GM12874 (cell line): ENCODE results near the gene IZUMO1R.

Experiments
- CTCF ChIP-seq: IDR thresholded peaks from 2 replicates; pipeline ENCODE4 v1.5.1; 2011; ENCODE audit warnings: low read depth, mild to moderate bottlenecking, control low read depth, low read length, moderate library complexity; ENCODE audit not compliant: insufficient read depth

Gene IZUMO1R

GRCh38 chr11:94303966-94304958 lies at the start of gene IZUMO1R:
Gene IZUMO1R, plus strand, starts transcription at chr11:94304580. Its CDS starts 1,057 bp downstream, at chr11:94305637.
- TF ChIP-seq CTCF = no peak

DNA sequence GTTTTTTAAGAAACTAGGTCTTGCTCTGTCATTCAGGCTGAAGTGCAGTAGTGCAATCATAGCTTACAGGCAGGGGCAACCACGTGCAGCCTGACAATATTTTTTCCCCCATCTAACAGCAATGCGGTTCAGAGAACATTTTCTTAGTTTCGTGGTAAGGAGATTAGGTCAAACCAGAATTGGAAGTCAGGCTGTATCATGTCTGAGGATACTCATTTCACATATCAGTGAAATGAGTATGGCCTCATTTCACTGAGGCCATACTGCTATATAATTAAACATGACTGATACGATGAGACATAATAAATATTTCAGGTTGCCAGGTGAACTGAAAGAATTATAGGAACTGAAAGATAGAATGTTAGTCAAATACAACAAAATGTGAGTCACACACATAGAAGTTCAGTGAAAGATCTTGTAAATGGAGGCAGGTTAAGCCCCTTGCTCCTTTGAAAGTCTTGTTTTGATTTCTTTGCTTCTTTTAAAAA lies 32.5 kb upstream of the IZUMO1R start:
- TF ChIP-seq CTCF = no peak

DNA sequence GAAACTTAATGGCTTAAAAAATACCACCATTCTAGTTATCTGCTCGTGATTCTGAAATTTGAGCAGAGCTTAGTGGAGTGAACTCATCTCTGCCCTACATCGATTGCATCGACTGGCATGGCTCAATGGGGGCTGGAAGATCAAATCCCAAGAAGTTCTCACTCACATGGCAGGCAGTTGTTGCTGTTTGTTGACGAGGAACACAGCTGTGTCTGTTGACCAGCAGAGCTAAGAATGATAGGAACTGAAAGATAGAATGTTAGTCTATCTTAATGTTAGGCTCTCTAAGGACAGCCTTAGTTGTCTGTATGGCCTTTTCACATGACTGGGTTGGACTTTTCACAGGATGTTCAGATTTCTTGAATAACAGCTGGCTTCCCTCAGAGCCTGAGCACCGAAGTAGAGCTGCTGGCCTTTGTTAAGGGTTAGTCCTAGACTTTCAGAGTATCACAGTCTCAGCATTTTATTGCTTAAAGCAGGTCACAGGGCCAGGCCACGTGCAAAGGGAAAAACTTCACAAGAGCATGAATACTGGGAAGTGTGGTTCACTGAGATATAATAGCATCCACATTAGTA lies 31.6 kb upstream of the IZUMO1R start:
- TF ChIP-seq CTCF = no peak

DNA sequence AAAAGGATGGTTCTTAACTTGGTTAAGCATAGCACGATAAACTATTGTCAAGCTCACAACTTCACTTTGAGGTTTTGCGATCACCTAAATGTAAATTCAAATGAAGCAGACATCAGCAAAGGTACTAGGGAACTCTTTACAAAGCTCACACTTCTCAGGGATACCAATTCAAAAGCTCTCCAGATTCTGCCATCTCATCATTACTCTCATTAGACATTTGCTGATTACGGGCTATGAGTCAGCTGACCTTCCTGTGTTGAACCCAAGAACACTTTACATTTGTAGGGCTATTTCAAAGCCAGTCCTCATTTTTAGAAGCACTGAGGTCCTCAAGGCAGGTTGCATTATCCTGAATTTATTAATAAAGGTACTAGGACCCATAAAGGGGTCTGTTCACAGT lies 28.4 kb upstream of the IZUMO1R start:
- no peak for TF ChIP-seq CTCF

DNA sequence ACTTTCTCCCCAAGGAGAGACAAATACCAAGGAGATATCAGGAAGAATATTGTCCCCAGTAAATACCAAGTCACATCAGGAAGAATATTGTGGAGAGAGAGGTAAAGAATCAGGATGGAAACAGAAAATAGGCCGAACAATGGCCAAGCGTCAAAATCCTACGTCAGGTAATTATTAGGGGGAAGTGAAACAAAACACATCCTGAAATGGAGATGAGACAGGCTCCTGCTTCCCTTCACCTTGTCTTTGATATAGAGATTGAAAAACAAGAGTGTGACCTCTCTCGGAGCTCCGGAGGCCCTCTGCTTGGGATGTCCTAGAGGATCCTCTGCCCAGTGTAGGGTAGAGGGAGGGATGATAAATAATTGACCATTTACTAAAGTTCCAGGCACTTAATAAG lies 27.4 kb upstream of the IZUMO1R start:
- no peak for TF ChIP-seq CTCF

GRCh38 chr11:94279996-94280395 lies 24.4 kb upstream of the IZUMO1R start:
- TF ChIP-seq CTCF = no peak

DNA sequence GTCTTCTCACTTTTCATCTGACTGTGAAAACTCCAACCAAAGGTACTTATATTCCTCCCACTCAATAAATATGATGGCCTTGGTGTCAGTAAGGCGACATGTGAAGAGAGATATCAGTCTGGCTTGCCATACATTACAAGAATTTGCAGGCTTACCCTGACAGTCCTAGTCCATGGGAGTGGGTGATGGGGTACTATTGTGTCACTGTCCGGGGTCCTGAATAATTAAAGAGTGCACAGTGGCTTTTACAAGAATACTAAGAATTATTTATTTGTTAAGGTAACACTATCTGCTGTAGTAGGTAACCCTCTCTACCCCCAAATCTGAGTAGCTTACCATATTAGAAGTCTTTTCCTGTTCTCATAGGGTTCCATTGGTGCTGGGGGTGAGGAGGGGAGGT lies 23.1 kb upstream of the IZUMO1R start:
- TF ChIP-seq CTCF = no peak
